DOHH2 (cell line): ENCODE results near the gene ALPL.

ENCODE experiments used
- CTCF ChIP-seq: fragments of 200-600 bp; sonication (generic); IDR thresholded peaks from one replicate; pipeline ENCODE4 v1.5.1; 2014; ENCODE audit warnings: antibody characterized with exemption, mild to moderate bottlenecking, low read depth, low read length; ENCODE audit not compliant: poor library complexity, severe bottlenecking
- EZH2phosphoT487 ChIP-seq: fragments of 200-600 bp; sonication (generic); IDR thresholded peaks from 2 replicates; pipeline ENCODE4 v1.6.1; 2017; ENCODE audit warnings: borderline replicate concordance, mild to moderate bottlenecking, antibody characterized with exemption, low read length, moderate library complexity, mixed read lengths

GRCh38 chr1:21576031-21576797 lies 67.0 kb downstream of the ALPL start:
- TF ChIP-seq CTCF (no peak), EZH2phosphoT487 (no peak)
